ENCODE data around the gene ACOT8.

ACOT8 gene

DNA sequence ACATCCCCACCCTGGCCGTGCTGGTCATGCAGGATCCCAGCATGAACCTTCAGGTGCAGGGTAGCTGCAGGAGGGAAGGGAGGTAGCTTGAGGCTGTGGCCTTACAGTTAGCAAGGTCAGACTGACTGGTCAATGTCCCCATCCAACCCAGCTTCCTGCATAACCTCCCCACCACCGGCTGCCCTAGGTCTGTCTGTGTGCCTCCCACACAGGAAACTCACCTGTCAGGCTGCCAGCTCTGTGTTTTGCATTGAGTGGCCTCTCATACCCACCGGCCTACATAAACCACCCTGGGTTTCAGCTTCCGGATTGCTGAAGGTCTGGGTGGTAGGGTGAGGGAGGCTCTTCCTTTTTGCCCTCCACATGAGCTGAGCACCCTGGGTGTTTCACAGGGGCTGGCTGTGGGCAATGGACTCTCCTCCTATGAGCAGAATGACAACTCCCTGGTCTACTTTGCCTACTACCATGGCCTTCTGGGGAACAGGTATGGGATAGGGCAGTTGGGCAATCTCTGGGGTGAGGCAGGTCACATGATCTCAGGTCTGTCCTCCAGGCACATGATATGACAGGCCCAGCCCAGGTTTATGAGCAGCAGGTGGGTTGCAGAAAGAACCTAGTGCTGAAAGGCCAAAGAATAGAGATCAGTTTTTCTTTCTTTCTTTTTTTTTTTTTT lies 35.8 kb upstream of the ACOT8 start:
- no peak for DNase-seq (ENCODE audit: low read depth)
- no peak overlapping the region for H3K4me3 ChIP-seq (ENCODE audit: control insufficient read depth, low read depth, low read length)
- TF ChIP-seq, protein P1, sequence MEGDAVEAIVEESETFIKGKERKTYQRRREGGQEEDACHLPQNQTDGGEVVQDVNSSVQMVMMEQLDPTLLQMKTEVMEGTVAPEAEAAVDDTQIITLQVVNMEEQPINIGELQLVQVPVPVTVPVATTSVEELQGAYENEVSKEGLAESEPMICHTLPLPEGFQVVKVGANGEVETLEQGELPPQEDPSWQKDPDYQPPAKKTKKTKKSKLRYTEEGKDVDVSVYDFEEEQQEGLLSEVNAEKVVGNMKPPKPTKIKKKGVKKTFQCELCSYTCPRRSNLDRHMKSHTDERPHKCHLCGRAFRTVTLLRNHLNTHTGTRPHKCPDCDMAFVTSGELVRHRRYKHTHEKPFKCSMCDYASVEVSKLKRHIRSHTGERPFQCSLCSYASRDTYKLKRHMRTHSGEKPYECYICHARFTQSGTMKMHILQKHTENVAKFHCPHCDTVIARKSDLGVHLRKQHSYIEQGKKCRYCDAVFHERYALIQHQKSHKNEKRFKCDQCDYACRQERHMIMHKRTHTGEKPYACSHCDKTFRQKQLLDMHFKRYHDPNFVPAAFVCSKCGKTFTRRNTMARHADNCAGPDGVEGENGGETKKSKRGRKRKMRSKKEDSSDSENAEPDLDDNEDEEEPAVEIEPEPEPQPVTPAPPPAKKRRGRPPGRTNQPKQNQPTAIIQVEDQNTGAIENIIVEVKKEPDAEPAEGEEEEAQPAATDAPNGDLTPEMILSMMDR (IDR thresholded peaks at IDR 0.05; ENCODE audit: control insufficient read depth, insufficient read depth, low read depth, low read length, missing control alignments) = no peak

DNA sequence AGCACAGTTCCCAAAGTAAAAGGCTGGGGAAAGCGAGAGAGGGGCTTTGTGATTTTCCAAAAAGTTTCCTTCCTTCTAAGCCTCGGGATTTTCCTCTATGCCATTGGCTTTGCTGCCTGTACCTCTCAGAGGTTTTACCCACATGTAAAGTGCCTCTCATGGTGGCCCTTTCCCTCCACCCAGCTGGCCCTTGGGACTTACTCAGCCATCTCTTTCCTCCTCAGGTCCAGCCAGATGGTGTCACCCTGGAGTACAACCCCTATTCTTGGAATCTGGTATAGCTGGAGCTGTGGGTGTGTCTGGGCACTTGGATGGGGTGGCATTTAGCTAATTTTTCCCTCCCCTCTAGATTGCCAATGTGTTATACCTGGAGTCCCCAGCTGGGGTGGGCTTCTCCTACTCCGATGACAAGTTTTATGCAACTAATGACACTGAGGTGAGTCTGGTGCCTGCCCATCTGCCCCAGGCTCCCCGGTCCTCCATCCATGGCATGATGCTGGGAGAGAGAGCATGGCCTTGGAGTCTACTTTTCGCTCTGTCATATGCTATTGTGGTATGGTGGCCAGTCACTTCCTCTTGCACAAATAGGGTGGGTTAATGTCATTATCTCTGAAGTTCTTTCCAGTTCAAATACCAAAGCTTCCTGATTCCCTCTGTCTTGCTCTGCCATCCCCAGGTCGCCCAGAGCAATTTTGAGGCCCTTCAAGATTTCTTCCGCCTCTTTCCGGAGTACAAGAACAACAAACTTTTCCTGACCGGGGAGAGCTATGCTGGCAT lies 35.0 kb upstream of the ACOT8 start:
- peak overlapping the region; percentile 65 for H3K4me3 ChIP-seq (ENCODE audit: control insufficient read depth, low read depth, low read length)
- TF ChIP-seq, protein P1 (IDR thresholded peaks at IDR 0.05; ENCODE audit: control insufficient read depth, insufficient read depth, low read depth, low read length, missing control alignments) = peak; percentile 34
- no peak for DNase-seq (ENCODE audit: low read depth)

DNA sequence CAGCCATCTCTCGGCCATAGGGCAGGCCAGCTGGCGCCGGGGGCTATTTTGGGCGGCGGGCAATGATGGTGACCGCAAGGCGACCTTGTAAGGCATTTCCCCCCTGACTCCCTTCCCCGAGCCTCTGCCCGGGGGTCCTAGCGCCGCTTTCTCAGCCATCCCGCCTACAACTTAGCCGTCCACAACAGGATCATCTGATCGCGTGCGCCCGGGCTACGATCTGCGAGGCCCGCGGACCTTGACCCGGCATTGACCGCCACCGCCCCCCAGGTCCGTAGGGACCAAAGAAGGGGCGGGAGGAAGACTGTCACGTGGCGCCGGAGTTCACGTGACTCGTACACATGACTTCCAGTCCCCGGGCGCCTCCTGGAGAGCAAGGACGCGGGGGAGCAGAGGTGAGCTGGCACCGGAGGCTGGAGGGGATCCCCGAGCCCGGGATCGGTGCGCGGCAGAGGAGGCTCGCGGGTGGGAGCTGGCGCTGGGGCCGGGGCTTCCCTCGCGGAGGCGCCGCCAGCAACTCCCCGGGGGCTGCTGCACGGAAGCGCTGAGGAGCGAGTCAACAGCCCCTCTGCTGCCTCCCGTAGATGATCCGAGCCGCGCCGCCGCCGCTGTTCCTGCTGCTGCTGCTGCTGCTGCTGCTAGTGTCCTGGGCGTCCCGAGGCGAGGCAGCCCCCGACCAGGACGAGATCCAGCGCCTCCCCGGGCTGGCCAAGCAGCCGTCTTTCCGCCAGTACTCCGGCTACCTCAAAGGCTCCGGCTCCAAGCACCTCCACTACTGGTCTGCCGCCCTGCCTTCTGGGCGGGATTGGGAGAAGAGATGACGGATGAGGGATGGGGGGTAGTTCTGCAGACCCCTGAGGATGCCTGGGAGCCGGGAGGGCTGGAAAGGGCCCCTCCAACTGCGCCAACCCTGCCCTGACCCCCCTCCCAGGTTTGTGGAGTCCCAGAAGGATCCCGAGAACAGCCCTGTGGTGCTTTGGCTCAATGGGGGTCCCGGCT lies 34.1 kb upstream of the ACOT8 start, which contains the start of the genes CTSA and NEURL2:
TSS of gene CTSA (plus strand) at position 351 of the 999 bp plus-strand sequence. CDS start at position 585, 234 bp downstream.
TSS of gene NEURL2 (minus strand) at position 224 of the 999 bp plus-strand sequence. CDS start at position 7, 217 bp downstream.
- TF ChIP-seq, protein P1 (IDR thresholded peaks at IDR 0.05; ENCODE audit: control insufficient read depth, insufficient read depth, low read depth, low read length, missing control alignments) = peak; percentile 4
- H3K4me3 ChIP-seq (ENCODE audit: control insufficient read depth, low read depth, low read length) = peak within 1 kb of the TSS; percentile 65
- DNase-seq (ENCODE audit: low read depth) = peak; percentile 62

DNA sequence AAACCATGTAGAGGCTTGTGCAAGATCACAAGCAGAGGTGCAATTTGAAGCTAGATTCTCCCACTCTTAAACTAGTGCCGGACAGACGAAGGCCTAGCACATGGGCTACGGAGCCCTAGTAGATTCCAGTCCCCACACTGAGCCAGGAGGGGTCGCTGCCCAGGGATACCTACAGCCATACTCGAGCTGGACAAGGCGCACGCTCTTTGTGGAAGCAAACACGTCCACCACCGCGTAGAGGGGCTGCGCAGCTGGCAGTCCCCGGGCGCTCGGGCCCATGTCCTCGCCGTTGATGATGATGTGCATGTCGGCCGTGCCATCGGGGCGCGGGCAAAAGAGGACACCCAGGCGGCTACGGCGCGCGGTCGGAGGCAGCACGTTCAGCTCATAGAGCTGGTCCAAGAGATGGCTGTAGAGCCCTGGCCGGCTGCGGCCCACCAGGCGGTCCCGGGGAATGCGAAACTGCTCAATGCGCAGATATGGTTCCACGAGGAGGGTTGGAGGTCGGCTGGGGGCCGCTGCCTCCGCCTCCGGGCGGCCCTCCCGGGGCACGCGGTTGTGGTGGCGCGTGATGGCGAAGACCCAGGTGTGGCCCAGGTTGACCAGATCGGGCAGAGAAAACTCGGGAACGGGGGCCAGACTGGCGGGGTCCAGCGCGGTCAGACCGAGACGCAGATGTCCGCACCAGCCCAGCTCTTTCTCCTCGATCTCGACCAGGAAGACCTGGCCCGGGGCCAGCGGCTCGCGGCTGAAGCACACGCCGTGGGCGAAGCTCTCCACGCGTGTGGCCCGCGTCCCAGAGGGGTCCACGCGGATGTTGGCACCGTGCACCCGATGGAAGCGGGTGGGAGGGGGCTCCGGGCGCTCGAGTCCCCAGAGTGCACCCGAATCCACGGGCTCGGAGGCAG lies 33.1 kb upstream of the ACOT8 start:
- TF ChIP-seq, protein P1 (IDR thresholded peaks at IDR 0.05; ENCODE audit: control insufficient read depth, insufficient read depth, low read depth, low read length, missing control alignments) = peak; percentile 74
- peak overlapping the region; percentile 65 for H3K4me3 ChIP-seq (ENCODE audit: control insufficient read depth, low read depth, low read length)
- DNase-seq (ENCODE audit: low read depth) = no peak

DNA sequence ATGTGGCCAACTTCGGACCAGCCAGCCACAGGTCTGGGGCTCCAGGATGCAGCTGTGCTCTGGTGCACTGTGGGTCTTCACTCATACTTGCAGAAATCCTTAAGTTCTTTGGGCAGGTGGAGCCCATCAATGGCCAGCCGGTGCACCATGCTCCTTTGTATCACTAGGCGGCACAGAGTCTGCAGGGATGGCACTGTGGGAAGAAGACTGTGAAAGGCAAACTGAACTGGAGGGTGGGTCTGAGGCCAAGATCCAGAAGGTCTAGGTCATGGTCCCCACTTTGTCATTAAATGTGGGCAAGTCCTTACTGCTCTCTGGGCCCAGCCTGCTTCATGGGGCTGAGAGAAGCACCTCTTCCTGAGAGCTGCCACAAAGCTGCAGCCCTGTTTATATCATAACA lies 31.5 kb upstream of the ACOT8 start:
- DNase-seq (ENCODE audit: low read depth) = no peak

More for the DNA sequence above, 31.5 kb upstream of the ACOT8 start:
- TF ChIP-seq, protein P1 (IDR thresholded peaks at IDR 0.05; ENCODE audit: control insufficient read depth, insufficient read depth, low read depth, low read length, missing control alignments) = no peak
- no peak overlapping the region for H3K4me3 ChIP-seq (ENCODE audit: control insufficient read depth, low read depth, low read length)
